Measurements from ENCODE around the gene APOL4.
"Not testable (repeated sequence)": the region's sequence is repeated elsewhere in the genome, so short reads cannot be mapped to it uniquely, and the experiment has no call there.

Gene APOL4

GRCh38 chr22:36153501-36154422 is 47.8 kb downstream of the APOL4 start:
- no peak for DNase-seq (ENCODE audit: low read depth in 2 of 2)

GRCh38 chr22:36152821-36153220 is 48.8 kb downstream of the APOL4 start:
- not testable (repeated sequence) for DNase-seq (ENCODE audit: low read depth in 2 of 2)

DNA sequence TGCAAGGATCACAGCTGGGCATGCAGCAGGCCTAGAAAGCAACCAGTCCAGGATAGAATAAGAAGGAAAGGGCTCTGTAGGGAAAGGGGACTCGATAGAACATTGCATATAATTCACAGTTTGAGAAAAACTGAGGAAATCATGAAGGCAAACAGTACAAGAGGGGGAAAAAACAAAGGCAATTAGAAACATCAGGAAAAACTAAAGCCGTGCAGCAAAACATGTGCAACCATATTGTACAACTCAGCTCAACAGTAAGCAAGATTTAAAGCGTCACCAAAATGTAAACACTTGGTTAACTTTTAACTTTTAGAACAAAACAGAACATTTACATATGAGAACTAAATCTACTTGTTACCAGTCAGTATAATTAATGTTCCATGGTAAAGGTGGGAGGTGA is 49.5 kb downstream of the APOL4 start:
- DNase-seq (ENCODE audit: low read depth in 2 of 2) = no peak

- DNase-seq (ENCODE audit: low read depth in 2 of 2) = no peak
Observed at GRCh38 chr22:36151006-36151595, 50.5 kb downstream of the APOL4 start.

DNA sequence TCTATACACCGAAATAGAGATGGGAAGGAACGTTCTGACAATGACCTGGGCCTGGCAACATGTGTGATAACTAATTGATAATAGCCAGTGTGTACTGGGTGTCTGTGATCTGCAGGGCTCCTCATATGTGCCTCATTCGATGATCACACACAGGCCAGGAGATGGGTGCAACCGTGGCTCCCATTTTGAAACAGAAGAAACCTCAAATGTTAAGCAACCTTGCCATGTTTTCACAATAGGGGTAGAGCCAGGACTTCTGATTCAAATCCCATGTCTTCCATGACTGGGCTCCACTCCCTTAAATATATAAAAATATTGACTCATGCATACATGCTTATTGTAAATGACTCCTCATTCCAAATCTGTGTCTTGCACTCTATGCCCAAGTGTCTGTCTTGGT is 52.2 kb downstream of the APOL4 start:
- no peak for DNase-seq (ENCODE audit: low read depth in 2 of 2)

DNA sequence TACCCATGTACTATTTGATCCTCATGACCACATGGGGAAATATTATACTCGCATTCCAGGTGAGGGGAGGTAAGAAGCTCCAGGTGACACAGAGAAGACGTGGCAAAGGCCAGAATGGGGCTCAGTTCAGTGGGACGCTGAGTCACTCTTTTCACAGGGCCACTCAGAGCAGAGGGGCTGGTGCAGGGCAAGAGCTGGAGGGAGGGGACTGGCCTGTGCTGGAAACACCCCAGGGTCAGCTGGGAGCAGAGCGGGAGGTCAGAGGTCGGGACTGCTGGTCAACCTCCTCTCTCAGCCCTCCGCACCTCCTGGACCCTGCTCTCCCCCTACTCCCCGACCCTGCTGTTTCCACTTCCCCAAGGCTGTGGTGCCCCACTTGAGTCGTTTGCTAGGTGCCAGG is 53.2 kb downstream of the APOL4 start:
- no peak for DNase-seq (ENCODE audit: low read depth in 2 of 2)

GRCh38 chr22:36147196-36147791 is 54.3 kb downstream of the APOL4 start:
- DNase-seq (ENCODE audit: low read depth in 2 of 2) = no peak

GRCh38 chr22:36145881-36146280 is 55.7 kb downstream of the APOL4 start:
- no peak for DNase-seq (ENCODE audit: low read depth in 2 of 2)

DNA sequence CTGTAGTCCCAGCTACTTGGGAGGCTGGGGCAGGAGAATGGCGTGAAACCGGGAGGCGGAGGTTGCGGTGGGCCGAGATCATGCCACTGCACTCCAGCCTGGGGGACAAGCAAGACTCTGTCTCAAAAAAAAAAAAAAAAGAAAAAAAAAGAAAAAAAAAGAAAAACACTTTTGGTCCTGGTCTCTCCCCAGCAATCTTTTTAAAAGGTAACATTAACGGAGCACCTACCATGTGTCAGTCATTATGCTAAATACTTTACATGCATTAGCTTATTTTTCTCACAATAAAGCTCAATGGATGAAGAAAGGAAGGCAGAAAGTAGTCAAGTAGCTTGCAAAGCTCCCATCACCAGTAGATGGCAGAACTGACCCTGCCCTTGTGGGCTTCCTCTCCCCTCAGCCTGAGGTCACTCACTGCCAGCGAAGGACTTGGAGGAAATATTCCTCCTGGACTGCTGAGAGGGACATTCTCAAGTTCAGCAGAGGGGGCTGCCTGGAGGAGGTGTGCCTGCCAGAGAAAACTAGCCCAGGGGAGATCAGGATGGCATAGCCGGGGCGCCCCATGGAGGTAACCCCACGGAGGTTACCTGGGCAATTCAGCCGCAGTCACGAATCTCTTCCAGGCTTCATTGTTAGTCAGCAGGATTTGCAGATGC is 56.6 kb downstream of the APOL4 start:
- no peak for DNase-seq (ENCODE audit: low read depth in 2 of 2)

DNA sequence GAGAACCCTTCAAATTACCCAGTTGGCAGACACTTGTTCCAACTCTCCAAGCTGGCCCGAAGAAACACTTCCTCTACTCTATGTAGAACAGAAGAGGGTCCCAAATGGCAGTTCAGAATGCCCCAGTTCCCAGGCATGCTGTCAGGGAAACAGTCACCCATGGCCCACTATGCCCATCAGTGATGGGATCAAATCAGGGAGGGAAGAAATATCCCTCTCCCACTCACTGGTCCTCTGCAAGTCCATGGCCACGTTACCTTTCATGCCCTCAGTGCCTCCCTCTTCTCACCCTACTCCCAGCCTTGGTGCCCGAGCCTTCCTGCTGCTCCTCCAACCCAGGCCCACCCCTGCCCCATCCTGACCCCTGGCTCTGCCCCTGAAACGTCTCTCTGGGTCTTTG is 57.7 kb downstream of the APOL4 start:
- no peak for DNase-seq (ENCODE audit: low read depth in 2 of 2)

DNA sequence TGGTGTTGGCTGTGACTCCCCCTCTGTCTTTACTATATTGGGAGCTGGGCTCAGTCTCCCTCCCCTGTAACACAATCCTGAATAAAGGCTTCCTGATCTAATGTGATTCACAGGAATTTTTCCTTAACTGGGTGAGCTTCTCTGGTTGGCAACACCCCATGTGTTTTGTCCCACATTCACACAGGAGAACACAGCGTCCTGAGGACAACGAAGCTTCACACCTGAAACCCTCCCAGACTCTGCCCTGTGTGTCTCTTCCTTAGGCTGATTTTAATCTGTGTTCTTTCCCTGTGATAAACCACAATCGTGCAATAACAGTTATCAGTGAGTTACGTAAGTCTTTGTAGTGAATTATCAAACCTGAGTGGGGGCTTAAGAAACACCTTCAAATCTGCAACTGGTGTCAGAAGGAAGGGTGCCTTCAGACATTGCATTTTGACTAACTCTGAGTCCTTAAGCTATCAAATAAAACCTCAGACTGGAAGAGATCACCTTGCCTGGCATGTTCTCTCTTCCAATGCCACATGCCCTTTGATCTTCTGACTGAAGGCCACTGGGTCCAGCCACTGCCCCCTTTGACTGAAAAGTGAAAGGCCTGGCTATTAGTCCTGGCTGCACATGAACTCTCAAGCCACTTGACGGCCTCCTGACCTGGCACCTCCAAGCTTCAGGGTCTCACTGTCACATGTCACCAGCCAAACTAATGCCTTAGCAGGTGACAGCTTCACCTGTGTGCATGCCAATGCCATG is 58.4 kb downstream of the APOL4 start:
- no peak for DNase-seq (ENCODE audit: low read depth in 2 of 2)

GRCh38 chr22:36141481-36141880 is 60.1 kb downstream of the APOL4 start:
- DNase-seq (ENCODE audit: low read depth in 2 of 2) = no peak

Data from stimulated activated CD8-positive, alpha-beta memory T cell treated with anti-CD3 and anti-CD28 coated beads, Interleukin-15, amount 100 ng/mL, for 48 hours (primary cell).